Transverse colon (tissue), 4 donors: ENCODE measurements around the gene ABCA1.

ENCODE experiments used
- CTCF ChIP-seq, 5 experiments: fragments of 200-600 bp in 3 of 5; fragments of 450-650 bp in 2 of 5; sonication (generic) in 3 of 5; IDR thresholded peaks; 1 replicate in 2 of 5; 2 replicates in 3 of 5; pipeline ENCODE4 v1.5.1; 2016 to 2017; ENCODE audit warnings: antibody characterized with exemption in 5 of 5, inconsistent platforms in 3 of 5, mild to moderate bottlenecking in 2 of 5, moderate library complexity in 1 of 5
- EP300 ChIP-seq: sonication (generic); formaldehyde crosslinking; IDR thresholded peaks from one replicate; pipeline ENCODE4 v1.6.1; 2017; ENCODE audit warnings: antibody characterized with exemption, low read depth
- POLR2A ChIP-seq: fragments of 450-650 bp; IDR thresholded peaks from one replicate; pipeline ENCODE4 v1.6.1; 2016; ENCODE audit warnings: antibody characterized with exemption, mild to moderate bottlenecking, moderate library complexity
- POLR2AphosphoS5 ChIP-seq, 3 donors: sonication (generic); formaldehyde crosslinking; IDR thresholded peaks; one replicate each; pipeline ENCODE4 v1.6.1; 2016; ENCODE audit warnings: antibody characterized with exemption in 3 of 3

DNA sequence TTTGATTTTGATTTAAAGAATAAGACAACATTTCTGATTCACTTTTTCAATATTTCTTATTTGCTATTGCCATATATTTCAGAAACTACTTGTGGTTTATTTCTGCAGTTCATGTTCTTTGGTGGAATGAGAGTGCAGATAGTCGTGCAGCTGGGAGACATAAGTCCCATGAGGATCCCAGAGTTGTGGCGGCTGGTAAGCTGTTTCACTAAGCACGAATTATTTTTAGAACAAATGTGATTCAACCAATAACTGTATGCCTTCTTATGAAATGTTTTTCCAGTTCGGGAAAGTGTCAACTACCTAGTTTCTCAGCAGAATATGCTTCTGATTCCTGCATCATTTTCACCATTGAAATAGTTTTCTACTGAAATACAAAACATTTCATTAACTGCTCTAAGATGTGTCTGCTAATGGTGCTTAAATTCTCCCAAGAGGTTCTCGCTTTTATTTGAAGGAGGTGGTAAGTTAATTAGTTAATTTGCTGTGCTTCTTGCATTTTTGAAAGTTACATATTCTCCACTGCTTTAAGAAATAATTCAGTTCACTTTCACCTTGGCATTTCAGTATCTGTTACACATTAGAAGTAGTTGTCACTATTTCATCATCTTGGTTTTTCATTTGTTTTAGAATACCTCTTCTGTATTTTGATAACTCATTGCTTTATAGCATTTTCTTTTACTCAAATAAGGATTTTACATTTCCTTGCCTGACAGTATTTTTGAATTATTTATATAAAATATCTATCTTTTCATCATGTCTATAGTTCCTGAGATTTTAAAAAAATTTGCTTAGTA is 155.0 kb downstream of the ABCA1 start:
- TF ChIP-seq POLR2AphosphoS5 (IDR thresholded peaks at IDR 0.05) = no peak
- TF ChIP-seq CTCF (IDR thresholded peaks at IDR 0.05) = no peak
- no peak for TF ChIP-seq EP300
- TF ChIP-seq POLR2A = no peak
